NB4 (cell line): Measurements from ENCODE around the gene SP5.

Experiments used
- DNase-seq: peaks from one replicate; pipeline ENCODE4 v3.0.0; 2010; ENCODE audit warnings: low read depth
- H3K4me3 ChIP-seq: one replicate; pipeline ENCODE4 v1.5.1; 2011; ENCODE audit warnings: mild to moderate bottlenecking, low read depth, low read length, moderate library complexity
- MAX ChIP-seq: IDR thresholded peaks from 2 replicates; pipeline ENCODE4 v1.6.1; 2011; ENCODE audit warnings: low read depth, low read length
- MYC ChIP-seq: IDR thresholded peaks from 2 replicates; pipeline ENCODE4 v1.6.1; 2011; ENCODE audit warnings: low read depth, low read length
- POLR2A ChIP-seq: IDR thresholded peaks from 2 replicates; pipeline ENCODE4 v1.6.1; 2011; ENCODE audit warnings: mild to moderate bottlenecking; ENCODE audit not compliant: insufficient read length; ENCODE audit errors: extremely low read depth
- TF ChIP-seq, protein P1 (sequence below): IDR thresholded peaks from one replicate; pipeline ENCODE4 v1.5.1; 2012; ENCODE audit warnings: low read depth, low read length

Gene SP5

GRCh38 chr2:170675701-170676100 lies 39.4 kb upstream of the SP5 start:
- DNase-seq = no peak
- no peak overlapping the region for H3K4me3 ChIP-seq
- TF ChIP-seq MAX (no peak), POLR2A (no peak), MYC (no peak)
- TF ChIP-seq, protein P1, sequence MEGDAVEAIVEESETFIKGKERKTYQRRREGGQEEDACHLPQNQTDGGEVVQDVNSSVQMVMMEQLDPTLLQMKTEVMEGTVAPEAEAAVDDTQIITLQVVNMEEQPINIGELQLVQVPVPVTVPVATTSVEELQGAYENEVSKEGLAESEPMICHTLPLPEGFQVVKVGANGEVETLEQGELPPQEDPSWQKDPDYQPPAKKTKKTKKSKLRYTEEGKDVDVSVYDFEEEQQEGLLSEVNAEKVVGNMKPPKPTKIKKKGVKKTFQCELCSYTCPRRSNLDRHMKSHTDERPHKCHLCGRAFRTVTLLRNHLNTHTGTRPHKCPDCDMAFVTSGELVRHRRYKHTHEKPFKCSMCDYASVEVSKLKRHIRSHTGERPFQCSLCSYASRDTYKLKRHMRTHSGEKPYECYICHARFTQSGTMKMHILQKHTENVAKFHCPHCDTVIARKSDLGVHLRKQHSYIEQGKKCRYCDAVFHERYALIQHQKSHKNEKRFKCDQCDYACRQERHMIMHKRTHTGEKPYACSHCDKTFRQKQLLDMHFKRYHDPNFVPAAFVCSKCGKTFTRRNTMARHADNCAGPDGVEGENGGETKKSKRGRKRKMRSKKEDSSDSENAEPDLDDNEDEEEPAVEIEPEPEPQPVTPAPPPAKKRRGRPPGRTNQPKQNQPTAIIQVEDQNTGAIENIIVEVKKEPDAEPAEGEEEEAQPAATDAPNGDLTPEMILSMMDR = no peak

DNA sequence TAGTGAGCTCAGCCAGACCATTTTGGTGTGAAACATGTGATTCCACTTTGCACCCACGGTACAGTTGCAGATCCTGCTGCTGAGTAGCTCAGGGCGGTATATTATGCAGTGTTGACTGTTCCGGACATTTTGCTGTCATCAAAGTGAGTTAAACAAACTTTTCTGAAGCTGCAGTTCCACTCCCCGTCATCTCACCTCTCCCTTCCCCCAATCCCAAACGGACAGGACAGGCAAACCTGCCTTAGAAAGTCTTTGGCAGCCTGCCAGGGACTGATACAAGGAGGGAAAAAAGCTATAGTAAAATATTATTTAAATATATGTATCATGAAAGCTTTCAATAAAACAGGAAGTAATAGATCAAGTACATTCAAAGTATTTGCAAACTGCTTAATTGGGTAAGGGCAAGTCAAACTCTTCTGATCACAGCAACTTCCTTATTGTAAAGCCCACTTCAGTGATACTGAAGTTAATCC lies 35.5 kb upstream of the SP5 start:
- TF ChIP-seq, protein P1 = no peak
- no peak for TF ChIP-seq MYC
- TF ChIP-seq MAX = no peak
- TF ChIP-seq POLR2A = no peak
- H3K4me3 ChIP-seq = no peak overlapping the region
- DNase-seq = no peak

GRCh38 chr2:170680172-170680941 lies 34.8 kb upstream of the SP5 start:
- no peak for DNase-seq
- no peak for TF ChIP-seq POLR2A
- TF ChIP-seq, protein P1 = no peak
- no peak for TF ChIP-seq MYC
- TF ChIP-seq MAX = no peak
- no peak overlapping the region for H3K4me3 ChIP-seq

DNA sequence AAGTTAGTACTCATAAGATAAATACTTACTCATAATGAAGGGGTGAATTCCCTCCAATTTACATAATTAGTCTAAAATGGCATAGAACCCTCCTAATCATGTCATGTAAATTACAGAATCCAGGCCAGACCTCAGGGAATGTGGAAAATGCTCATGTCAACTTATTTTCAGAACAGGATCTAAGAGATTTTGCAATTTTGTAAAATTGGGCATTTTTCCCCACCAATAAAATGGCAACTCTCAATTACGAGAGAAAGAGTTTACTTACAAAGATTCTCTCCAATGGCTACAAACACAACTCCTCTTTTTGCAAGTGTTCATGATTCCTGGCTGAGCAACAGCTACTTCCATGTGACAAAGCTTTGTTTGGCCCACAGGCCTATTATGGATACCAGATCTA lies 33.8 kb upstream of the SP5 start:
- TF ChIP-seq MAX = no peak
- no peak for TF ChIP-seq MYC
- TF ChIP-seq POLR2A = no peak
- TF ChIP-seq, protein P1 = no peak
- no peak overlapping the region for H3K4me3 ChIP-seq
- no peak for DNase-seq

DNA sequence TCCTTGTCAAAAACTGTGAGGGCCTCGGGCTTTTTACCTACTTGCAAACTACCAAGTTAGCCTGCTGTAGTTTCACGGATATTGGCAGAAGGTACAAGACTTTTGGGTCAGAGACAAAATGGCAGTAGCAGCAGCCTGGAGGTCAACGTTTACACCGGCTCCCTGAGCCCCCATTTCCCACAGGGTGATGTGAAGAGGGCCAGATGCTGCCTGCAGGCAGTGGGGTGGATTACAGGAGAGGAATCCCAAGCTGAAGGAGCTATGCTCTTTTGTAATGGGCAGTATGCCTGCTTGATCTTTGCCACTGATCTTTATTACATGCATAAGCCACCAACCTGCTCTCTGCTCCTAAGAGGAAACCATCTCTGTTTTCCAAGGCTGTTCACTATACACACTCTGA lies 29.5 kb upstream of the SP5 start:
- TF ChIP-seq, protein P1 = no peak
- TF ChIP-seq MYC (no peak), POLR2A (no peak), MAX (no peak)
- no peak for DNase-seq
- no peak overlapping the region for H3K4me3 ChIP-seq

- no peak for TF ChIP-seq MAX
- TF ChIP-seq POLR2A = no peak
- TF ChIP-seq, protein P1 = no peak
- TF ChIP-seq MYC = no peak
- DNase-seq = no peak
- H3K4me3 ChIP-seq = no peak overlapping the region
These were observed 25.7 kb upstream of the SP5 start for GRCh38 chr2:170689481-170689880.
